GM12878 (cell line): Measurements from ENCODE around the gene PCDHB9. TPM values are rescaled to one million over a fixed set of nuclear protein-coding genes. Genes with fewer than 3 reads are reported as not detected.

Experiments
- ATAC-seq: fragments of 200-7000 bp; cut with Tn5 transposase; 3 replicates; pipeline ENCODE4 v1.9.1; 2020; ENCODE audit warnings: mild to moderate bottlenecking, moderate library complexity
- BruUV-seq: library from RNA; stranded (reverse); fragments of 400-500 nt; replicated peaks from 2 replicates; lab custom pipeline; 2021; lab: Mats Ljungman, UMichigan
- CTCF ChIA-PET: fragments of 300-600 bp; sonication (Branson Sonifier 250); formaldehyde crosslinking; extraction: SDS; loops from one replicate; lab custom pipeline; 2021; ENCODE audit warnings: inconsistent platforms; lab: Yijun Ruan, JAX
- POLR2A ChIA-PET: fragments of 350-600 bp; formaldehyde crosslinking; extraction: SDS; loops from one replicate; lab custom pipeline; 2021; ENCODE audit warnings: inconsistent platforms; lab: Charles Lee
- RAD21 ChIA-PET: fragments of 300-600 bp; sonication (Branson Sonifier 250); formaldehyde crosslinking; loops from one replicate; lab custom pipeline; 2023; ENCODE audit warnings: antibody characterized with exemption; ENCODE audit not compliant: unreplicated experiment; lab: Charles Lee
- SMC1A ChIA-PET: fragments of 300-600 bp; sonication (Branson Sonifier 250); formaldehyde crosslinking; loops from one replicate; lab custom pipeline; 2023; ENCODE audit not compliant: unreplicated experiment, uncharacterized antibody; lab: Charles Lee
- DNase-seq: peaks from one replicate; pipeline ENCODE4 v3.0.0-alpha.2; 2011; ENCODE audit warnings: low read depth, low spot score
- FAIRE-seq: peaks from 3 replicates; lab custom pipeline; 2011; peaks lifted over from hg19 to GRCh38; lab: Jason Lieb, UNC
- H2AFZ ChIP-seq: 2 replicates; pipeline ENCODE4 v1.6.0; 2011; ENCODE audit warnings: low read depth, low read length, control low read depth; ENCODE audit not compliant: control insufficient read depth
- H3K27ac ChIP-seq: 2 replicates; pipeline ENCODE4 v1.5.1; 2011; ENCODE audit warnings: control low read depth; ENCODE audit not compliant: control insufficient read depth, insufficient read depth
- H3K27me3 ChIP-seq, 2 experiments: replicated peaks in 1 of 2; 2 replicates each; pipeline versions ENCODE4 v1.6.0 to v1.6.1; 2011; ENCODE audit warnings: low read length in 1 of 2; ENCODE audit not compliant: control insufficient read depth in 2 of 2, insufficient read depth in 2 of 2
- H3K36me3 ChIP-seq, 2 experiments: 2 replicates each; pipeline ENCODE4 v1.5.1; 2011; ENCODE audit warnings: low read length in 1 of 2; ENCODE audit not compliant: control insufficient read depth in 2 of 2, insufficient read depth in 2 of 2
- H3K4me1 ChIP-seq: 2 replicates; pipeline ENCODE4 v1.6.1; 2011; ENCODE audit warnings: mild to moderate bottlenecking, low read length, moderate library complexity, mixed read lengths; ENCODE audit not compliant: control insufficient read depth, insufficient read depth
- H3K4me2 ChIP-seq: 2 replicates; pipeline ENCODE4 v1.6.0; 2011; ENCODE audit warnings: control low read depth; ENCODE audit not compliant: control insufficient read depth, insufficient read depth
- H3K4me3 ChIP-seq: fragments of 200-600 bp; sonication (generic); 2 replicates; pipeline ENCODE4 v1.5.1; 2016
- H3K79me2 ChIP-seq: 2 replicates; pipeline ENCODE4 v1.6.0; 2011; ENCODE audit warnings: low read length; ENCODE audit not compliant: control insufficient read depth, insufficient read depth
- H3K9ac ChIP-seq: 2 replicates; pipeline ENCODE4 v1.8.0; 2011; ENCODE audit warnings: low read length, control low read depth, mixed read lengths; ENCODE audit not compliant: control insufficient read depth, insufficient read depth
- H3K9me3 ChIP-seq: replicated peaks from 3 replicates; pipeline ENCODE4 v1.5.1; 2011; ENCODE audit warnings: mild to moderate bottlenecking, low read length; ENCODE audit not compliant: control insufficient read depth, insufficient read depth
- H4K20me1 ChIP-seq: 2 replicates; pipeline ENCODE4 v1.6.0; 2011; ENCODE audit not compliant: control insufficient read depth, insufficient read depth
- CREB1 ChIP-seq: IDR thresholded peaks from 2 replicates; pipeline ENCODE4 v1.6.1; 2012; ENCODE audit warnings: low read depth, mild to moderate bottlenecking, inconsistent platforms
- CTCF ChIP-seq, 3 experiments: IDR thresholded peaks in 2 of 3; conservative IDR thresholded peaks in 1 of 3; 2 replicates each; pipeline ENCODE4 v1.5.1; 2011; ENCODE audit warnings: low read depth in 3 of 3, low read length in 3 of 3, mild to moderate bottlenecking in 3 of 3, control low read depth in 2 of 3, moderate library complexity in 2 of 3, inconsistent platforms in 1 of 3, mixed read lengths in 1 of 3; ENCODE audit not compliant: control insufficient read depth in 2 of 3, insufficient read depth in 1 of 3; ENCODE audit errors: extremely low read depth in 1 of 3
- ELK1 ChIP-seq: IDR thresholded peaks from 2 replicates; pipeline ENCODE4 v1.6.1; 2012; ENCODE audit warnings: low read depth, low read length, improper control_type of control experiment
- IRF3 ChIP-seq: fragments of 450-650 bp; IDR thresholded peaks from 2 replicates; pipeline ENCODE4 v1.6.1; 2014; ENCODE audit warnings: mild to moderate bottlenecking
- MAX ChIP-seq: IDR thresholded peaks from 2 replicates; pipeline ENCODE4 v1.6.1; 2012; ENCODE audit warnings: low read depth, low read length, improper control_type of control experiment
- MTA3 ChIP-seq: IDR thresholded peaks from 2 replicates; pipeline ENCODE4 v1.6.1; 2012; ENCODE audit warnings: low read length, inconsistent platforms, borderline replicate concordance
- NFIC ChIP-seq: IDR thresholded peaks from 2 replicates; pipeline ENCODE4 v1.6.1; 2012; ENCODE audit warnings: low read depth, mild to moderate bottlenecking, inconsistent platforms, low read length, moderate library complexity
- NRF1 ChIP-seq: conservative IDR thresholded peaks from 2 replicates; pipeline ENCODE4 v1.6.1; 2011; ENCODE audit warnings: mild to moderate bottlenecking, low read depth, low read length, improper control_type of control experiment
- POLR2A ChIP-seq: IDR thresholded peaks from 2 replicates; pipeline ENCODE4 v1.6.1; 2011; ENCODE audit warnings: low read depth, mild to moderate bottlenecking, low read length
- PRDM15 ChIP-seq: fragments of 450-650 bp; formaldehyde crosslinking; IDR thresholded peaks from 2 replicates; pipeline ENCODE4 v1.4.0; 2020; ENCODE audit warnings: mild to moderate bottlenecking, moderate library complexity
- RCOR1 ChIP-seq: conservative IDR thresholded peaks from 2 replicates; pipeline ENCODE4 v1.6.1; 2012; ENCODE audit warnings: low read depth, low read length, improper control_type of control experiment
- SP1 ChIP-seq: IDR thresholded peaks from one replicate; pipeline ENCODE4 v1.6.1; 2011; ENCODE audit warnings: low read depth, low read length
- TAF1 ChIP-seq: IDR thresholded peaks from 2 replicates; pipeline ENCODE4 v1.6.1; 2011; ENCODE audit warnings: mild to moderate bottlenecking, low read depth, low read length, borderline replicate concordance
- TBL1XR1 ChIP-seq: IDR thresholded peaks from 2 replicates; pipeline ENCODE4 v1.6.1; 2012; ENCODE audit warnings: low read depth, low read length, improper control_type of control experiment
- ZSCAN29 ChIP-seq: fragments of 450-650 bp; IDR thresholded peaks from 2 replicates; pipeline ENCODE4 v1.6.1; 2017; ENCODE audit warnings: mild to moderate bottlenecking, moderate library complexity
- WGBS: methylation state at CpG from one replicate; pipeline ENCODE4 v1.1.6; 2016; ENCODE audit warnings: low lambda C conversion rate; ENCODE audit not compliant: insufficient replicate concordance, insufficient coverage; ENCODE audit errors: missing lambda C conversion rate; 5-methylcytosine and 5-hydroxymethylcytosine counted together
- in situ Hi-C: fragments of 300-500 bp; cut with MboI; formaldehyde crosslinking; loops from 9 replicates; pipeline ENCODE4 v1.14.3; 2018; ENCODE audit warnings: mixed read lengths
- intact Hi-C: fragments of 100-400 bp; cut with micrococcal nuclease; formaldehyde crosslinking; loops from one replicate; pipeline ENCODE4 v1.14.2; 2022; ENCODE audit not compliant: unreplicated experiment
- polyA plus RNA-seq, 11 experiments: library from polyadenylated mRNA; depleted of rRNA in 4 of 11; unstranded in 6 of 11; stranded (reverse) in 5 of 11; fragments of >200 nt; fragmentation: Nextera tagmentation in 4 of 11; fragmentation: Illumina TruSeq in 1 of 11; extraction: Ambion mirVana in 4 of 11; extraction: Trizol in 1 of 11; gene quantifications; 1 replicate in 1 of 11; 2 replicates in 10 of 11; pipeline versions ENCODE4 v1.2.1 to v1.2.3, GENCODE V29; 2011 to 2016; ENCODE audit warnings: inconsistent platforms in 2 of 11, missing spikeins in 2 of 11, low read depth in 1 of 11
- total RNA-seq, 4 experiments: library from RNA; depleted of rRNA in 3 of 4; stranded (reverse); fragments of >200 nt in 3 of 4; fragmentation: Illumina TruSeq in 1 of 4; extraction: Trizol in 1 of 4; gene quantifications; 2 replicates each; pipeline versions ENCODE4 v1.2.1 to v1.2.3, GENCODE V29; 2013 to 2021

Gene PCDHB9
- total and polyA plus RNA-seq, 10 of the 15 experiments (the other 5 are each of a cell fraction or from before 2014, with no cell fraction given), result 0.01 to 0.45 (median 0.13) TPM; not detected in 4

- no peak for DNase-seq
- H3K9ac ChIP-seq, result no peak within 1 kb of the TSS
- ATAC-seq, result no peak; the same call in 2 of the 3 replicates
- H3K4me1 ChIP-seq, result no peaks in the 10 kb centered on the region
- no peaks in the 10 kb centered on the region for H4K20me1 ChIP-seq
- H3K4me3 ChIP-seq, result no peak within 1 kb of the TSS
- H3K79me2 ChIP-seq, result no peaks in the 10 kb centered on the region
- H3K4me2 ChIP-seq, result no peak within 1 kb of the TSS
- ChIA-PET CTCF (interaction anchor here (0.6 to 1.7 kb wide), 2 partner anchors 149 to 414 kb away, joined by 4 read pairs; no protein-coding TSS in a partner anchor), RAD21 (no interaction called here), POLR2A (no interaction called here), SMC1A (no interaction called here)
- TF ChIP-seq PRDM15 (CRISPR knock-in tag) (no peak), ZSCAN29 (no peak), NFIC (no peak), MAX (no peak), CREB1 (no peak), IRF3 (no peak), TBL1XR1 (no peak), TAF1 (no peak), CTCF (IDR thresholded peaks at IDR 0.05 in 2 of 3, conservative IDR thresholded peaks at IDR 0.05 in 1 of 3; ENCODE audit: control insufficient read depth in 2 of 3, extremely low read depth in 1 of 3, insufficient read depth in 1 of 3, low read depth in 3 of 3, low read length in 3 of 3) (no peak; a peak in 1 of 6 replicates), NRF1 (no peak), ELK1 (no peak), RCOR1 (no peak), SP1 (no peak), POLR2A (no peak), MTA3 (no peak)
- no peak for FAIRE-seq
- no peak within 1 kb of the TSS for H3K27ac ChIP-seq
- in situ Hi-C loops, result no loop called here
- no TSS peak for BruUV-seq
- no peaks in the 10 kb centered on the region for H3K27me3 ChIP-seq
- intact Hi-C loops, result no loop called here
- H2AFZ ChIP-seq, result no peak within 1 kb of the TSS
- no peaks in the 10 kb centered on the region; the same call in 1 of the 3 replicates for H3K9me3 ChIP-seq
- no peaks in the 10 kb centered on the region for H3K36me3 ChIP-seq
- 29% methylated on average over 18 of the region's 18 CpGs for WGBS
Measured at GRCh38 chr5:141149812-141150211, 37.1 kb upstream of the PCDHB9 start, which contains the start of gene PCDHB6. Gene PCDHB6, plus strand, starts transcription at chr5:141150057. Its CDS starts 201 bp downstream, at chr5:141150258.
